Measurements from ENCODE around the gene CD14.

- no peak for TF ChIP-seq POLR2A (IDR thresholded peaks at IDR 0.05)
- no peak for TF ChIP-seq CTCF (IDR thresholded peaks at IDR 0.05)
Observed at GRCh38 chr5:140672455-140673186, 39.6 kb upstream of the CD14 start.

Data from right lobe of liver (tissue), 4 donors.